GM18519 (cell line): ENCODE data around the gene STRA6.

Experiments used
- ATAC-seq: cut with Tn5 transposase; IDR thresholded peaks from one replicate; pipeline ENCODE4 v1.9.1; 2021; ENCODE audit warnings: mild to moderate bottlenecking, moderate library complexity; ENCODE audit not compliant: unreplicated experiment, low FRiP score

The STRA6 gene

GRCh38 chr15:74185710-74186348 is 16.8 kb downstream of the STRA6 start:
- no peak for ATAC-seq

- ATAC-seq = no peak
Measured at GRCh38 chr15:74184582-74185091, 17.9 kb downstream of the STRA6 start.

GRCh38 chr15:74182131-74182530 is 20.5 kb downstream of the STRA6 start:
- no peak for ATAC-seq

GRCh38 chr15:74180881-74181602 is 21.5 kb downstream of the STRA6 start:
- ATAC-seq = no peak

- ATAC-seq = no peak
Measured at GRCh38 chr15:74179983-74180880, 22.4 kb downstream of the STRA6 start.

GRCh38 chr15:74179101-74179841 is 23.3 kb downstream of the STRA6 start:
- no peak for ATAC-seq

GRCh38 chr15:74178326-74179100 is 24.1 kb downstream of the STRA6 start:
- ATAC-seq = no peak

GRCh38 chr15:74176262-74177214 is 26.0 kb downstream of the STRA6 start:
- no peak for ATAC-seq

- no peak for ATAC-seq
Measured at GRCh38 chr15:74175271-74176191, 27.1 kb downstream of the STRA6 start.

- no peak for ATAC-seq
Measured at GRCh38 chr15:74174958-74175253, 27.7 kb downstream of the STRA6 start.

GRCh38 chr15:74174219-74174957 is 28.2 kb downstream of the STRA6 start:
- ATAC-seq = no peak

- no peak for ATAC-seq
Measured at GRCh38 chr15:74173380-74174218, 29.0 kb downstream of the STRA6 start, which contains the start of gene ISLR. Gene ISLR, plus strand, starts transcription at chr15:74173710. Its CDS starts 1,149 bp downstream, at chr15:74174859.

- no peak for ATAC-seq
Measured at GRCh38 chr15:74172701-74173379, 29.7 kb downstream of the STRA6 start.

GRCh38 chr15:74171965-74172541 is 30.5 kb downstream of the STRA6 start:
- no peak for ATAC-seq
